HepG2 (cell line): ENCODE measurements around the gene SEPTIN12. TPM values are rescaled to one million over a fixed set of nuclear protein-coding genes. Genes with fewer than 3 reads are reported as not detected.

ENCODE experiments used
- ARID4A ChIP-seq: sonication (generic); formaldehyde crosslinking; IDR thresholded peaks from 2 replicates; pipeline ENCODE4 v1.5.0; 2020; ENCODE audit warnings: mild to moderate bottlenecking, missing genetic modification reagents, borderline replicate concordance
- CBX2 ChIP-seq, 2 experiments: fragments of 200-600 bp in 1 of 2; sonication (generic); formaldehyde crosslinking in 1 of 2; IDR thresholded peaks; 2 replicates each; pipeline versions ENCODE4 v1.7.0 to v1.8.1; 2018 to 2022; ENCODE audit warnings: low read depth in 2 of 2, low read length in 1 of 2, mild to moderate bottlenecking in 1 of 2, missing genetic modification reagents in 1 of 2
- KLF13 ChIP-seq: sonication (generic); formaldehyde crosslinking; IDR thresholded peaks from 2 replicates; pipeline ENCODE4 v1.4.0; 2020; ENCODE audit warnings: mild to moderate bottlenecking, missing genetic modification reagents
- SKIL ChIP-seq: sonication (generic); formaldehyde crosslinking; IDR thresholded peaks from 2 replicates; pipeline ENCODE4 v1.8.0; 2022; ENCODE audit warnings: missing genetic modification reagents, mild to moderate bottlenecking, moderate library complexity, borderline replicate concordance
- TBX3 ChIP-seq: fragments of 450-650 bp; IDR thresholded peaks from 2 replicates; pipeline ENCODE4 v1.6.1; 2017; ENCODE audit warnings: antibody characterized with exemption, mild to moderate bottlenecking, inconsistent platforms, borderline replicate concordance
- ZBTB26 ChIP-seq: IDR thresholded peaks from 2 replicates; pipeline ENCODE4 v1.6.1; 2016; ENCODE audit warnings: missing compliant biosample characterization, missing genetic modification reagents, borderline replicate concordance
- ZNF335 ChIP-seq: sonication (generic); formaldehyde crosslinking; IDR thresholded peaks from 2 replicates; pipeline ENCODE4 v1.4.0; 2020; ENCODE audit warnings: missing genetic modification reagents
- ZNF7 ChIP-seq: IDR thresholded peaks from 2 replicates; pipeline ENCODE4 v1.6.1; 2016; ENCODE audit warnings: missing biosample characterization, missing genetic modification reagents
- ZNF776 ChIP-seq: sonication (generic); formaldehyde crosslinking; IDR thresholded peaks from 2 replicates; pipeline ENCODE4 v1.4.0; 2020; ENCODE audit warnings: mild to moderate bottlenecking, missing genetic modification reagents
- polyA plus RNA-seq, 8 experiments: library from polyadenylated mRNA; depleted of rRNA in 3 of 8; stranded (reverse) in 7 of 8; unstranded in 1 of 8; fragments of >200 nt; fragmentation: Illumina TruSeq in 4 of 8; extraction: Trizol in 4 of 8; gene quantifications; 2 replicates each; pipeline versions ENCODE4 v1.2.1 to v1.2.3, GENCODE V29; 2011 to 2016; ENCODE audit warnings: low read depth in 4 of 8, missing spikeins in 1 of 8, mixed read lengths in 1 of 8; ENCODE audit not compliant: insufficient read depth in 1 of 8
- total RNA-seq, 5 experiments: library from RNA; depleted of rRNA; stranded (reverse); fragments of >200 nt; fragmentation: Illumina TruSeq; extraction: Trizol; gene quantifications; 2 replicates each; pipeline ENCODE4 v1.2.3, GENCODE V29; 2016; ENCODE audit warnings: low read depth in 1 of 5
- TF ChIP-seq, protein P1 (sequence below): sonication (generic); formaldehyde crosslinking; conservative IDR thresholded peaks from 2 replicates; pipeline ENCODE4 v1.8.0; 2022; ENCODE audit warnings: low read depth, missing genetic modification reagents
- TF ChIP-seq, protein P2 (sequence below): sonication (generic); formaldehyde crosslinking; IDR thresholded peaks from 2 replicates; pipeline ENCODE4 v1.4.0; 2020; ENCODE audit warnings: low read depth, mild to moderate bottlenecking, missing genetic modification reagents
- TF ChIP-seq, protein P3 (sequence below): sonication (generic); formaldehyde crosslinking; IDR thresholded peaks from 2 replicates; pipeline ENCODE4 v1.4.0; 2020; ENCODE audit warnings: missing genetic modification reagents, mild to moderate bottlenecking, borderline replicate concordance

Gene SEPTIN12
- total and polyA plus RNA-seq, 2 of the 13 experiments (the other 11 are each of a cell fraction or from before 2014, with no cell fraction given), result 0.22 TPM; not detected in 1

- TF ChIP-seq SKIL (CRISPR knock-in tag) (no peak), ZNF776 (CRISPR knock-in tag) (no peak), CBX2 (IDR thresholded peaks at IDR 0.05; ENCODE audit: low read depth, low read length) (no peak), CBX2 (CRISPR knock-in tag; IDR thresholded peaks at IDR 0.05; ENCODE audit: low read depth) (no peak), TBX3 (no peak), ZBTB26 (CRISPR knock-in tag) (no peak), KLF13 (no peak), ARID4A (peak; percentile 43; the same call in 1 of the 2 replicates), ZNF335 (CRISPR knock-in tag) (0 out of 2 replicates have a peak, but pooled peaks have one; percentile 57), ZNF7 (CRISPR knock-in tag) (no peak)
- TF ChIP-seq, protein P1, sequence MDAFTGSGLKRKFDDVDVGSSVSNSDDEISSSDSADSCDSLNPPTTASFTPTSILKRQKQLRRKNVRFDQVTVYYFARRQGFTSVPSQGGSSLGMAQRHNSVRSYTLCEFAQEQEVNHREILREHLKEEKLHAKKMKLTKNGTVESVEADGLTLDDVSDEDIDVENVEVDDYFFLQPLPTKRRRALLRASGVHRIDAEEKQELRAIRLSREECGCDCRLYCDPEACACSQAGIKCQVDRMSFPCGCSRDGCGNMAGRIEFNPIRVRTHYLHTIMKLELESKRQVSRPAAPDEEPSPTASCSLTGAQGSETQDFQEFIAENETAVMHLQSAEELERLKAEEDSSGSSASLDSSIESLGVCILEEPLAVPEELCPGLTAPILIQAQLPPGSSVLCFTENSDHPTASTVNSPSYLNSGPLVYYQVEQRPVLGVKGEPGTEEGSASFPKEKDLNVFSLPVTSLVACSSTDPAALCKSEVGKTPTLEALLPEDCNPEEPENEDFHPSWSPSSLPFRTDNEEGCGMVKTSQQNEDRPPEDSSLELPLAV (CRISPR knock-in tag), result no peak
- TF ChIP-seq, protein P2, sequence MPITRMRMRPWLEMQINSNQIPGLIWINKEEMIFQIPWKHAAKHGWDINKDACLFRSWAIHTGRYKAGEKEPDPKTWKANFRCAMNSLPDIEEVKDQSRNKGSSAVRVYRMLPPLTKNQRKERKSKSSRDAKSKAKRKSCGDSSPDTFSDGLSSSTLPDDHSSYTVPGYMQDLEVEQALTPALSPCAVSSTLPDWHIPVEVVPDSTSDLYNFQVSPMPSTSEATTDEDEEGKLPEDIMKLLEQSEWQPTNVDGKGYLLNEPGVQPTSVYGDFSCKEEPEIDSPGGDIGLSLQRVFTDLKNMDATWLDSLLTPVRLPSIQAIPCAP (CRISPR knock-in tag), result no peak
- TF ChIP-seq, protein P3, sequence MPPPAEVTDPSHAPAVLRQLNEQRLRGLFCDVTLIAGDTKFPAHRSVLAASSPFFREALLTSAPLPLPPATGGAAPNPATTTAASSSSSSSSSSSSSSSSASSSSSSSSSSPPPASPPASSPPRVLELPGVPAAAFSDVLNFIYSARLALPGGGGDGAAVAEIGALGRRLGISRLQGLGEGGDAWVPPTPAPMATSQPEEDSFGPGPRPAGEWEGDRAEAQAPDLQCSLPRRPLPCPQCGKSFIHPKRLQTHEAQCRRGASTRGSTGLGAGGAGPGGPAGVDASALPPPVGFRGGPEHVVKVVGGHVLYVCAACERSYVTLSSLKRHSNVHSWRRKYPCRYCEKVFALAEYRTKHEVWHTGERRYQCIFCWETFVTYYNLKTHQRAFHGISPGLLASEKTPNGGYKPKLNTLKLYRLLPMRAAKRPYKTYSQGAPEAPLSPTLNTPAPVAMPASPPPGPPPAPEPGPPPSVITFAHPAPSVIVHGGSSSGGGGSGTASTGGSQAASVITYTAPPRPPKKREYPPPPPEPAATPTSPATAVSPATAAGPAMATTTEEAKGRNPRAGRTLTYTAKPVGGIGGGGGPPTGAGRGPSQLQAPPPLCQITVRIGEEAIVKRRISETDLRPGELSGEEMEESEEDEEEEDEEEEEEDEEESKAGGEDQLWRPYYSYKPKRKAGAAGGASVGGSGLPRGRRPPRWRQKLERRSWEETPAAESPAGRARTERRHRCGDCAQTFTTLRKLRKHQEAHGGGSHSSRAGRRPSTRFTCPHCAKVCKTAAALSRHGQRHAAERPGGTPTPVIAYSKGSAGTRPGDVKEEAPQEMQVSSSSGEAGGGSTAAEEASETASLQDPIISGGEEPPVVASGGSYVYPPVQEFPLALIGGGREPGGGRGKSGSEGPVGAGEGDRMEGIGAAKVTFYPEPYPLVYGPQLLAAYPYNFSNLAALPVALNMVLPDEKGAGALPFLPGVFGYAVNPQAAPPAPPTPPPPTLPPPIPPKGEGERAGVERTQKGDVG (CRISPR knock-in tag), result no peak
These were observed 12.3 kb upstream of the SEPTIN12 start (continued) for GRCh38 chr16:4800290-4801041.
